Effector CD4-positive, alpha-beta T cell (primary cell): ENCODE results near the gene ZFAND6.
A peak's percentile ranks its signal among the peaks of the same experiment; 100 is the strongest.
"Not testable (repeated sequence)": the region's sequence is repeated elsewhere in the genome, so short reads cannot be mapped to it uniquely, and the experiment has no call there.

Experiments used
- DNase-seq: peaks from one replicate; pipeline ENCODE4 v3.0.0-alpha.2; 2020
- total RNA-seq: gene quantifications from one replicate; lab custom pipeline; 2026; lab: John Stamatoyannopoulos, UW

The ZFAND6 gene
- 78.0 reads per million, percentile 78 among the genes with 10 or more reads in this experiment for total RNA-seq

DNA sequence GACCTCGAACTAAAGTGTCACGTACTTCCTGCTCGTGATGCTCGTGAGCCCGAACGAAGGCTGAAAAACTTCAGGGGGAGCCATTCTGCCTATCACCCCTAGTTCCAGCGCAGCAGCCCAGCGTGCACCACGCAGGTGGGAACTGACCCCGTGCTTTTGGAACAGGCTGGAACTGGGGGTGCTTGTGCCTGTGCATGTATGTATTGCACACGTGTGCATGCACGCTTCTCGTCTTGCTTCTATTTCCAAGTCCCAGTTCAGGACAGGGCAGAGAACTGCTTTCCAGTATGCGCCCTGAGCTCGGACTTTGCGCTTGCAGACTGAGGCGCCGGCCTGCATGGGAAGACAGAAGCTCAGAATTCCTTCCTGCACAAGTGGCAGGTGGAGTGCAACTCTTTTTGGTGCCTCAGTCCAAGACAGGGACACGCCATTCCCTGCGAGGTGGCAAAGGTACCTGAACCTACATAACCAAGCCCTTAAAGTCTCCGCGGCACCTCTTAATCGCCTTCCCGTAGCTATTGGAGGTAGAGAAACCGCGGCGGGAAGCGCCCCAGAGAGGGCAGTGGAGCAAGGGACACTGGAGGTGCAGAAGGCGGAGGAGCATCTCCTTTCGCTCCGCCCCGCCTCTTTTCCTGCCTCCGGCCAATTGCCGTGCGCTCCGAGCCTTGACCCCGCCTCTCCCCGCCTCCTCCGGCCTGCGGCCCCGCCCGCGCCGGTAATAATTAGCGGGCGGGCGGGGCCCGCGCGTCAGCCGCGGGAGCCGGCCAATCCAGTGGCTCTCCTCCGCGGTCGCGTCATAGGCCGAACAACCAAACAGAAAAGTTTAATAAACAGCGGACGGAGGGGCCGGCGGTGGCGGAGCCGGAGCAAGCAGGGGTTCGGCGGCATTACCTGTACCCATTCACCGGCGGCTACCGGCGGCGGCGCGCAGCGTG, at the start of gene ZFAND6:
ZFAND6 (plus strand) TSS at position 826 of the 935 bp plus-strand sequence. CDS start 60,669 bp downstream, outside the sequence.
- peak; percentile 90 for DNase-seq

GRCh38 chr15:80010131-80010673, 49.3 kb upstream of the ZFAND6 start:
- no peak for DNase-seq

- DNase-seq, result not testable (repeated sequence)
Observed at GRCh38 chr15:80011041-80011523, 48.4 kb upstream of the ZFAND6 start.

DNA sequence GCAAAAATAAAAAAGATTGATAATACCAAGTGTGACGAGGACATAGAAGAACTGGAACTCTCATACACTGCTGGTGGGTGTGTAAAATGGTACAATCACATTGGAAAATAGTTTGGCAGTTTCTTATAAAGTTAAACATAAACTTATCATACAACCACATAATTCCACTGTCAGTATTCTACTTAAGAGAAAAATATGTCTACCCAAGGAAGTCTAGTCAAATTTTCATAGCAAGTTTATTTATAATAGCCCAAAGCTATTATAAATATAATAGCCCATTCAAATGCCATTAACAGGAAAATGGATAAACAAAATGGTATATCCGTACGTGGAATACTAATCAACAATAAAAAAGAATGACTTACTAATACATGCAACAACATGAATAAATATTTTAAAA, 47.9 kb upstream of the ZFAND6 start:
- no peak for DNase-seq

DNA sequence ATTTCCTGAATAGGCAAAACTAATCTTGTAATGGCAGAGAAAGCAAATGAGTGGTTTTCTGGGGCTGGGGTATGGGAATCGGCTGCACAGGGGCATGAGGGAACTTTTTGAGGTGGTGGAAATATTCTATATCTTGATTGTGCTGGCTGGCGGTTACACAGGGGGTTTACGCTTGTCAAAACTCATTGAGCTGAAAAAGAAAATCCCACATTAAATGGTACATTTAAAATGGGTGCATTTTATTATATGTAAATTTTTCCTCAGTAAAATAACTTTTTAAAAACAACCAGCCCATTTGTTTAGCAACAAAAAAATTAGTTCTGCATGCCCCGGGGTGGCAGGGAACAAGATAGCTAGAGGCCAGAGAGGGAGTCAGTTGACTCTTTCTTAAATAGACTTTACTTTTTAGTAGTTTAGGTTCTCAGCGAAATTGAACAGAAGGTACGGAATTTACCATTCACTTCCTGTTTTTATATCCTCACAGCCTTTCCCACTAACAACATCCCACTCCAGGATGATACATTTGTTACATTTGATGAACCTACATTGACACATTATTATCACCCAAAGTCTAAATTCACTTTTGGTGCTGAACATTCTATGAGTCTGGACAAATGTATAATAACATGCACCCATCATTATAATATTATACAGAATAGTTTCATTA, 47.3 kb upstream of the ZFAND6 start:
- DNase-seq, result no peak

DNA sequence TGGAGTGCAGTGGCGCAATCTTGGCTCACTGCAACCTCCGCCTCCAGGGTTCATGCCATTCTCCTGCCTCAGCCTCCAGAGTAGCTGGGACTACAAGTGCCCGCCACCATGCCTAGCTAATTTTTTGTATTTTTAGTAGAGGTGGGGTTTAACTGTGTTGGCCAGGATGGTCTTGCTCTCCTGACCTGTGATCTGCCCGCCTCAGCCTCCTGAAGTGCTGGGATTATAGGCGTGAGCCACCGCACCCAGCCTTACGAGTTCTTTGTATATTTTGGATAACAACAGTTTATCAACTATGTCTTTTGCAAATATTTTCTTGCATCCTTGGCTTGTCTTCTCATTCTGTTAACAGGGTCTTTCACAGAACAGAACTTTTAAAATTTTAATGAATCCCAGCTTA, 45.3 kb upstream of the ZFAND6 start:
- DNase-seq, result not testable (repeated sequence)

- DNase-seq, result no peak
Observed at GRCh38 chr15:80015156-80015555, 44.3 kb upstream of the ZFAND6 start.

DNA sequence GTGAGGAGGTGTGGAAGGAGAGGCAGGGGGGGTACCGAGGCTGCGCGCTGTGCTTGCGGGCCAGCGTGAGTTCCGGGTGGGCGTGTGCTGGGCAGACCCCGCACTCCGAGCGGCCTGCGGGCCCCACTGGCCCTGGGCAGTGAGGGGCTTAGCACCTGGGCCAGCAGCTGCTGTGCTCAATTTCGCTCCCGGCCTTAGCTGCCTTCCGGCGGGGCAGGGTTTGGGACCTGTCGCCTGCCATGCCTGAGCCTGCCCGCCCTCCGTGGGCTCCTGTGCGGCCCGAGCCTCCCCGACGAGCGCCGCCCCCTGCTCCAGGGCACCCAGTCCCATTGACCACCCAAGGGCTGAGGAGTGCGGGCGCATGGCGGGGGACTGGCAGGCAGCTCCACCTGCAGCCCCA, 43.0 kb upstream of the ZFAND6 start:
- DNase-seq, result not testable (repeated sequence)

GRCh38 chr15:80017139-80017538, 42.3 kb upstream of the ZFAND6 start:
- DNase-seq, result not testable (repeated sequence)

- DNase-seq, result no peak
Observed at GRCh38 chr15:80019168-80019745, 40.2 kb upstream of the ZFAND6 start.

- DNase-seq, result not testable (repeated sequence)
Observed at GRCh38 chr15:80020149-80020548, 39.3 kb upstream of the ZFAND6 start.

- DNase-seq, result no peak
Observed at GRCh38 chr15:80020731-80021130, 38.7 kb upstream of the ZFAND6 start.

GRCh38 chr15:80026310-80026709, 33.2 kb upstream of the ZFAND6 start:
- no peak for DNase-seq

DNA sequence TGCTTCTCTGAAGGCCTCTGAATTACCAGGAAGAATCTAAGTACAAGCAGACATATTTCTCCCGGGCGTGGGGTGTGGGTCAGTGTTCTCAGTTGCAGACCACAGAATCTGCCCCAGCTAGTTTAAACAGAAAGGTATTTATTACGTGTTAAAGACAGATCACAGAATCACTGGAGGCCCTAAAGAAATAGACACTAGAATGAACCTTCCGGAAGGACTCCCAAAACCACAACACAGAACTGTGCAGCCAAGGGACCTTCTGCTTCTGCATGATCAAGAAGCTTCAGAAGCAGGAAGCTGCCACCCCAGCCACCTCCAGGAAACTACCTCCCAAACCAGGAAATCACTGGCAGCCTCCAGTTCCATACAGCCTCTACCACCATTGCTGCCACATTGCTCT, 32.7 kb upstream of the ZFAND6 start:
- DNase-seq, result no peak

DNA sequence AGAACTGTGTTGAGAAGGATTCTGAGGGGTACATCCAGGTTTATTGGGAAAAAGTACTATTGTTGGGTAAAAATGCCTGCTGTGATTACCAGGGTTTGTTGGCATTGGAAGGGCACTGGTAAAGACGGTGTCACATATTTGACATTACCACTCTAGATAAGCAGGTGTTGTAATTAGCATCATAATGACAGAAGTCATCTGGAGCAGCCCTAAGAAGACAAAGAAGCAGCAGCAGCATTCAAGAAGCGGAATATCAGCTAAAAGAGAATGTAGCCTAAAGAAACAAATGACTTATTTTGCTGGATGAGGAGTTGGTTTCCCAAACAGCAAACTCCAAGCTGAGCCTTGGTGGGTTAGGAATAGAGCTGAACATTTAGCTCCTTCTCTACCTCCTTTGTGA, 30.5 kb upstream of the ZFAND6 start:
- DNase-seq, result no peak

- no peak for DNase-seq
Observed at GRCh38 chr15:80031841-80032240, 27.6 kb upstream of the ZFAND6 start.

DNA sequence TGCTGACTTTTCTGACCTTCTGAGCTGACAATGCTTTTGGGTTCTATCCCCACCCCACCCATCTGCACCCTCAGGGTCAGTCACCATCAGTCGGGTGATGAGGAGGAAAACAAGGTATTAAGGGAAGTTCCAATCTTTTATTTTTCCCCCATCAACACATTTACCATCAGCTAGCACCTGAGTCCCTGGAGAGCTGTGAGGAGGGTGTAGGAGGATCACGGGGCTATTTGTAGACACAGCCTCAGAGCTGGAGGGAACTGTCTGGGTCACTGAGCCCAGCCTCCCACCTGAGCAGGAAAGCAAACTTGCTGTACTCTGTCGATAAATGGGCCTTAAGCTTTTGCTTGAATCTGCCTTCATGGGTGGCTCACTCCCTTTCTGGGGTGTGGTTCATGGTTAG, 24.8 kb upstream of the ZFAND6 start:
- no peak for DNase-seq

DNA sequence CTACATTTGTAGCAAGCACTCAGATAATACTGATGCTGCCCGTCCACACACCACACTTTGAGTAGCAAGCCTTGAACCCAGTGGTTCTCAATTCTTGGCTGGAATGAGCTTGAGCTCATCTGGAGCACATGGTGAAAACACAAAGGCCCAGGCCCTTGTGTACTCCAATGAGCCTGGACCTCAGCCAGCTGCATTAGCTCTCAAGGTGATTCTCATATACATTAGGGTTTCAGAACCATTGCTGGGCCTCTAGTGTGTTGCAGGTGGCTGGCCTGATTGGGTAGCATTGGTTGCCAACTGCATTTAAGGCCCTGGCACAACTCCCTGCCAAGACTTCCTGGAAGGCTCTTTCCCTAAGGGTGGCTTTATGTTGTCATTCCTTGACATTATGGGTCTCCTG, 23.4 kb upstream of the ZFAND6 start:
- no peak for DNase-seq

- DNase-seq, result no peak
Observed at GRCh38 chr15:80041494-80042253, 17.8 kb upstream of the ZFAND6 start.

- no peak for DNase-seq
Observed at GRCh38 chr15:80042568-80042967, 16.9 kb upstream of the ZFAND6 start.

DNA sequence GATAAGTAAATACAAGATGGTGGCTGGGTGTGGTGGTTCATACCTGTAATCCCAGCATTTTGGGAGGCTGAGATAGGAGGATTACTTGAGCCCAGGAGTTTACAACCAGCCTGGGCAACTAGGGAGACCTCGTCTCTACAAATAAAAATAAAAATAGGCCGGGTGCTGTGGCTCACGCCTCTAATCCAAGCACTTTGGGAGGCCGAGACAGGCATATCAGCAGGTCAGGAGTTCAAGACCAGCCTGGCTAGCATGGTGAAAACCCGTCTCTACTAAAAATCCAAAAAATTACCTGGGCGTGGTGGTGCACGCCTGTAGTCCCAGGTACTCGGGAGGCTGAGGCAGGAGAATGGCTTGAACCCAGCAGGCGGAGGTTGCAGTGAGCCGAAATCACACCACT, 14.3 kb upstream of the ZFAND6 start:
- DNase-seq, result not testable (repeated sequence)

- no peak for DNase-seq
Observed at GRCh38 chr15:80049046-80049445, 10.4 kb upstream of the ZFAND6 start.
